Measurements from ENCODE around the gene RPS6KA5.

GRCh38 chr14:90905531-90905930 lies 154.9 kb downstream of the RPS6KA5 start:
- TF ChIP-seq, protein P1, sequence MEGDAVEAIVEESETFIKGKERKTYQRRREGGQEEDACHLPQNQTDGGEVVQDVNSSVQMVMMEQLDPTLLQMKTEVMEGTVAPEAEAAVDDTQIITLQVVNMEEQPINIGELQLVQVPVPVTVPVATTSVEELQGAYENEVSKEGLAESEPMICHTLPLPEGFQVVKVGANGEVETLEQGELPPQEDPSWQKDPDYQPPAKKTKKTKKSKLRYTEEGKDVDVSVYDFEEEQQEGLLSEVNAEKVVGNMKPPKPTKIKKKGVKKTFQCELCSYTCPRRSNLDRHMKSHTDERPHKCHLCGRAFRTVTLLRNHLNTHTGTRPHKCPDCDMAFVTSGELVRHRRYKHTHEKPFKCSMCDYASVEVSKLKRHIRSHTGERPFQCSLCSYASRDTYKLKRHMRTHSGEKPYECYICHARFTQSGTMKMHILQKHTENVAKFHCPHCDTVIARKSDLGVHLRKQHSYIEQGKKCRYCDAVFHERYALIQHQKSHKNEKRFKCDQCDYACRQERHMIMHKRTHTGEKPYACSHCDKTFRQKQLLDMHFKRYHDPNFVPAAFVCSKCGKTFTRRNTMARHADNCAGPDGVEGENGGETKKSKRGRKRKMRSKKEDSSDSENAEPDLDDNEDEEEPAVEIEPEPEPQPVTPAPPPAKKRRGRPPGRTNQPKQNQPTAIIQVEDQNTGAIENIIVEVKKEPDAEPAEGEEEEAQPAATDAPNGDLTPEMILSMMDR (IDR thresholded peaks at IDR 0.05): no peak
- TF ChIP-seq SIN3A (IDR thresholded peaks at IDR 0.05; ENCODE audit: borderline replicate concordance, insufficient read depth, low read depth, low read length) (no peak), POLR2AphosphoS5 (IDR thresholded peaks at IDR 0.05; ENCODE audit: low read depth, low read length) (no peak)
